HG02798 (cell line): ENCODE data around the gene SLC2A4.
"Not testable (repeated sequence)": the region's sequence is repeated elsewhere in the genome, so short reads cannot be mapped to it uniquely, and the experiment has no call there.

Experiments
- ATAC-seq: cut with Tn5 transposase; IDR thresholded peaks from one replicate; pipeline ENCODE4 v1.9.1; 2021; ENCODE audit warnings: mild to moderate bottlenecking; ENCODE audit not compliant: unreplicated experiment, poor library complexity

Gene SLC2A4

DNA sequence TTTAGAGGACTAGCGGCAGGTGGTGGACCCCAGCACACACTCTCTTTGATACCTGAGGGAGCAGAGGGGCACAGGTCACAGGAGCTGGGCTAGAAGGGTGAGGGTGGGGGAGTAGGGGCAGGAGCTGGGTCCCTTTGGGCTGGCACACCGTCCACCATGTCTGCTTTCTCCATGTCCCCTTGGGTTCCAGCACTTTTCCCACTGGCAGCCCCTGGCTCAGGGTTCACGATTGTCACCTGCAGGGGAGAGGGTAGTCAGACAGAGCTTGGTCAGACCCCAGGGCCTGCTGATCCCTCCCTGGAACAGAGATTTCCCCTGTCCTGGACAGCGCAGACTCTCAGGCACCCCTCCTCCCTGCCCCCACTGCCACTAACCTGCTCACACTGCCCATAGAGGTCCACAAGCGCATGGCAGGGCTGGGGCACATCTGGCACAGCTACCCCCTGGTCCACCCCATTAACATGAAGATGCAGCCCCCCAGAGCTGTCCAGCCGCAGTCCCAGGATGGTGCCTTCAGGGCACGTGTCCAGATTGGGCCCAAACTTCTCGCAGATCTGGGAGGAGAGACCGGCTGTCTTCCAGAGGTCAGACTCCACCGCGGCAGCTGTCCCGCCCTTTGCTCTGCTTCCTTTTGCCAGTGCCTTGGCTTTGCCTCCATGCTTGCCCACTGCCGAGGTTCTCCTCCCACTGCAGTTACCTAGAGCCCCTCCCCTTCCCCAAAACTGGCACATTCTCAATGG, 36.8 kb downstream of the SLC2A4 start:
- no peak for ATAC-seq

DNA sequence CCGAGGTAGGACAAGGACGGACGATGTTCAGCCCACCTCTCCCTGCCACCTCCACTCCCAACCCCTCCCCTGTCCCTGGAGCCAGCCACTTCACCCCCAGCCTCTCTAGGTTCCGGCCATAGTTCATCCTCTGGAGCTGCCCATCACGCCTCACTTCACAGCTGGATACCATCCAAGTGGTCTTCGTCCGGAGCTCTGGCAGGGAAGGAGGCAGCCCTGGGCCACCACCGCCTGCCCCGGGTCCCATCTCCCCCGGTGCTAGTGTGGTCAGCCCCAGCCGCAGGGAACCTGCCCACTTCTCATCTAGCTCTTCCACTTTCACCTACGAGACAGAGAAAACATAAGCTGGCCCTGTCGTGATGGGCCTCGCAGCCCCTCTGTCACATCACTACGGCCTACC, 39.9 kb downstream of the SLC2A4 start:
- ATAC-seq: no peak

GRCh38 chr17:7322520-7323194, 41.1 kb downstream of the SLC2A4 start:
- ATAC-seq: no peak

GRCh38 chr17:7323731-7324437, 42.4 kb downstream of the SLC2A4 start:
- ATAC-seq: no peak

DNA sequence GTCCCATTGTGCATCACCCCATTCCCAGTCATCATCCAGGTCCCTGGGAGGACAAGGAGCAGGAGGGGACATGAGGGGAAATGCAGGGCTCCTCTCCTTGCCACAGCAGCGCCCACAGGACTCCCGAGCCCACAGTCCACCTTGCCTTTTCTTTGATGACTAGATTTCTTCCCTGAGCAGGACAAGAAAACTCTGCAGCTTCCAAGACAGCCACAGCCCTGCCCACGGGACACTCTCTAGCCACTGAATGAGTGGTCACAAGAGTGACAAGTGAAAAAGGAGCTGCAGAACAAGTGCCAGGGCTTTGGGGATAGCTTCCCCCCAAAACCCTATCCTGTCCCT, 42.9 kb downstream of the SLC2A4 start:
- no peak for ATAC-seq

DNA sequence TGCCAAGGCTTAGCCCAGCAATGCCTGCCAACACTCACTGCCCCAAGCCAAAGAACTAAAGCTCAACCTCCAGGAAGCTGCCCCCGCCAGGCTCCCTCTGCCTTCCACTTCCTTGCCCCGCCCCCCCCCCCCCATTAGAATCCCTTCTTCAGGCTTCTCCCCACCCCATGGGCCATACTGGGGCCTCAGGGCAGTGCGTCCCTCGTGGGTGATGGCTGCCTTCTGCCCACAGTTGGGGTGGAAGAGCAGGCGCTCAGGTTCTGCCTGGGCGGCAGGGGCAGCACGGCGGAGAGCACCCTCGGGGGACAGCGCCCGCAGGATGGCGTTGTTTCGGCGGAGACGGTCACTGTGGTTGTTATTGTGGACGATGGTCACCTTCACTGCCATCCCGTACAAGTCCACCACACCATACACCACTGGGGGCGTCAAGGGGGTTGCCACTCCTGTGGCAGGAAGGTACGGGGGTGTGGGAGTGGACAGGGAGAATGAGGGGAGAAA, 43.6 kb downstream of the SLC2A4 start:
- ATAC-seq: no peak

DNA sequence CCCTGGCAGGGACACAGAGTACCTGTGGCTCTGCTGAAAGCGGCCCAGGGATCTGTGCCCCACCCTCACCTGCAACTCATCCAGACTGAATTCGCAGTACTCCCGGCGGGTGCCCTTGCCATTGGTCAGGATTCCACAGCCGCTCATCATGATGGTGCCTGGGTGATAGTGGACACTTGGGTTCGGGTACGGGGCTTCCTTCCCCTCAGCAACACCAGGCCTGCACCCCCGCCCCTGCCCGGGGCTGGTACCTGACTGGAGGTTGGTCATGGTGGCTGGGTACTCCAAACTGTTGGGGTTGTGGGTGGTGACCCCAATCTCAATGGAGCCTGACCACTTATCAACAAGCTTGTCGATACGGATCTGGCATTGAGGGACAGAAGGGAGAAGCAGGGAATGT, 44.7 kb downstream of the SLC2A4 start:
- ATAC-seq: no peak

DNA sequence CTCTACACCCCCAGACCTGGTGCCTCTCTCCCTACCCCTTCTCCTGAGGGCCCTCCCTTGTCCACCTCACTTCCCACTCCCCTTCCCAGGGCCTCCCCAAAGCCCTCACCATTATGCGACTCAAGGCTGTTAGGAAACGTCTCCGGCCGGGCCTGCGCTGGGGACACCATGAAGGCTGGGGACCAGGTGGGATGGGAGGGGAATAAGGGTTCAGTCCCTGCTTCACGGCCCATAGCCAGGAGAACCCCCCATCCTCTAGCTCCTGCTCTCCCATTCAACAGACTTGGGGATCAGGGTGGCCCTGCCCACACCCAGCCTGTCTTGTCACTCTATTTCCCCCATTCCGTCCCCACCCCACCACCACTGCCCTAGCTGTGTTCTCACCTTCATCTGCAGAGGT, 45.5 kb downstream of the SLC2A4 start:
- no peak for ATAC-seq

DNA sequence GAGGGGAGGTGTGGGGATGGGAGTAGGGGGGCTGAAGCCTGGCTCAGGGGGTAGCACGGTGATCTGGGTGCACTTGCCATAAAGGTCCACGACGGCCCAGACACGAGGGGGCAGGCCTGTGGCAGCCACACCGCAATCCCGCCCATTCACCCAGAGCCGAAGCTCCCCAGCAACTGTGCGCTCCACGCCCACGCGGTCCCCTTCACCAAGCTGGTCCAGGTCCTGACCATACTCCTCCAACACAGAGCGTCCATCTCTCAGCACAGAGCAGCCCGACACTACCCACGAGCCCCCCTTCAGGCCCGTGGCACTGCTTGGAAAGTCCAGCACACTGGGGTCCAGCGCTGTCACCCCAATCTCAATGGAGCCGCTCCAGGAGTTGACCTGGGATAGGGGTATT, 46.0 kb downstream of the SLC2A4 start:
- ATAC-seq: no peak

- no peak for ATAC-seq
Observed at GRCh38 chr17:7328009-7328408, 46.5 kb downstream of the SLC2A4 start.

GRCh38 chr17:7328840-7329373, 47.4 kb downstream of the SLC2A4 start, which contains the start of gene NEURL4:
Gene NEURL4, minus strand, starts transcription at chr17:7329335. Its CDS starts 23 bp downstream, at chr17:7329312.
- ATAC-seq: peak; percentile 2

- ATAC-seq: peak; percentile 73
Observed at GRCh38 chr17:7329374-7329996, 48.0 kb downstream of the SLC2A4 start.

DNA sequence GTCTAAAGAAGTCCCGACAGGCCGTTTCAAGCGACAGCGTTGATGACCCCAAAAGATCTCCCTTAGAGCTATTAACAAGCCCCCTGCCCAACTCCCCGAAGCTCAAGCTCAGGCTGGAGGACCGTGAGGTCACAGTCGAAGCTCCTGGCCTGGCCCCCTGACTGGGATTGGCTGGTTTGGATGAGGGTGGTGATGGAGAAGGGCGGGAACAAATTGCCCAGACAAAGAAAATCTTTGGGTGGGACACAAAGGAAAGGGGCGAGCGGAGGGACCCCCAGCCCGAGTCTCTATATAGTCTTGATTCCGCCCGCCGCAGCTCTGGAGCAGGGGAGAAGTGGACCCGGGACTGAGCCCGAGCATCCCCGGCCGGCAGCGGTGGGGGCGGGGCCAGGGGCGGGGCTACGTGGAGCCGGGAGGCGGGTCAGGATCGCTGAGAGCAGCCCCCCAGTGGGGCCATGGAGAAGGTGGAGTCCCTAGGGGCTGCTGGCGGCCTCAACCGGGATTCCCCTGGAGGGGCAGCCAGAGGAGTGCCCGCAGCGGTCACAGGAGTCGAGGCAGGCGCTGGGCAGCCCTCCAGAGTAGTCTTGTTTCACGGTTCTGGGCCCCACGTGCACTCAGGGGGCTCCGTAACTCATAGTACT, 48.6 kb downstream of the SLC2A4 start:
- ATAC-seq: peak; percentile 41

DNA sequence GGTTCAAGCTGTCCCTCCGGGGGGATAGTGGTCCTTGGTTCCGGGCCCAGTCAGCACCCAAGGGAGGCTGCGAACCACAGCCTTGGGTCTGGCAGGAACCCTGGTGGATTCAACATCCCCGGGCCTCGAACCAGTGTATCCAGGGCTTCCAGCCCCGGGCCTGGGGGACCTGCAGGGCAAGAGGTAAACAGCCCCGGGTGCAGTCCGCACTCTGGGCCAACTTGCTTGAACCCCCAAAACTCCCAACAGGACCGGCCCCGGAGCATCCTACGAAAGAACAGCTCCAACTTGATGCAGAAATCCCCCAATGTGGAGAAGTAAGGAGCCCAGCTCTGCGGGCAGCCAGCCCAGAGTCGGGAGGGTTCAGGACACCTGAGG, 49.1 kb downstream of the SLC2A4 start:
- ATAC-seq: no peak

GRCh38 chr17:7332111-7332510, 50.6 kb downstream of the SLC2A4 start:
- no peak for ATAC-seq

GRCh38 chr17:7332600-7333069, 51.1 kb downstream of the SLC2A4 start:
- ATAC-seq: not testable (repeated sequence)

GRCh38 chr17:7334938-7335538, 53.5 kb downstream of the SLC2A4 start:
- ATAC-seq: no peak

DNA sequence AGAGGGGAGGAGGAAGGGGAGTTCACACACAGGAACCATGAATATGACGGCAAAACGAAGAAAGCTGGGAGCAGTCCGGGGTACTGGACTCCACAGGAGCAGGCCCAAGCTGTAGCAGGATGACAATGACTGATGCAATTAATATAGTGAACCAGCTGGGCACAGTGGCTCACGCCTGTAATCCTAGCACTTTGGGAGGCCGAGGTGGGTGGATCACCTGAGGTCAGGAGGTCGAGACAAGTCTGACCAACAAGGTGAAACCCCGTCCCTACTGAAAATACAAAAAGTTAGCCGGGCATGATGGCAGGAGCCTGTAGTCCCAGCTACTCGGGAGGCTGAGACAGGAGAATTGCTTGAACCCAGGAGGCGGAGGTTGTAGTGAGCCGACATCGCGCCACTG, 54.2 kb downstream of the SLC2A4 start:
- ATAC-seq: not testable (repeated sequence)
